Adrenal gland (tissue), 5 donors: ENCODE results near the gene ZNF148.

Source experiments
- CTCF ChIP-seq, 6 experiments: fragments of 450-650 bp in 4 of 6; fragments of 200-600 bp in 2 of 6; sonication (generic) in 1 of 6; IDR thresholded peaks; 1 replicate in 5 of 6; 2 replicates in 1 of 6; pipeline versions ENCODE4 v1.5.1 to v1.8.0; 2016 to 2021; ENCODE audit warnings: antibody characterized with exemption in 6 of 6, mild to moderate bottlenecking in 2 of 6, moderate library complexity in 1 of 6
- POLR2A ChIP-seq, 2 donors: fragments of 450-650 bp; IDR thresholded peaks; one replicate each; pipeline ENCODE4 v1.6.1; 2017; ENCODE audit warnings: antibody characterized with exemption in 2 of 2, mild to moderate bottlenecking in 2 of 2, moderate library complexity in 1 of 2
- donor health status: DM: no; HTN: no; CAD: no.

GRCh38 chr3:125302932-125303331 is 72.2 kb downstream of the ZNF148 start:
- TF ChIP-seq CTCF (IDR thresholded peaks at IDR 0.05) = no peak
- TF ChIP-seq POLR2A (IDR thresholded peaks at IDR 0.05) = no peak
